ENCODE measurements around the gene ZNF324B.

GRCh38 chr19:58498316-58499020 lies 47.0 kb downstream of the ZNF324B start:
- no peak for TF ChIP-seq EZH2 (optimal IDR thresholded peaks at IDR 0.05; ENCODE audit: low read depth, low read length)
- TF ChIP-seq CTCF (IDR thresholded peaks at IDR 0.05; ENCODE audit: low read length), result no peak

Measured in MM.1S (cell line).